Transverse colon (tissue), 4 donors: ENCODE measurements around the gene HPSE2.

Source experiments
- EP300 ChIP-seq: sonication (generic); formaldehyde crosslinking; IDR thresholded peaks from one replicate; pipeline ENCODE4 v1.6.1; 2017; ENCODE audit warnings: antibody characterized with exemption, low read depth
- POLR2A ChIP-seq: fragments of 450-650 bp; IDR thresholded peaks from one replicate; pipeline ENCODE4 v1.6.1; 2016; ENCODE audit warnings: antibody characterized with exemption, mild to moderate bottlenecking, moderate library complexity
- POLR2AphosphoS5 ChIP-seq, 3 donors: sonication (generic); formaldehyde crosslinking; IDR thresholded peaks; one replicate each; pipeline ENCODE4 v1.6.1; 2016; ENCODE audit warnings: antibody characterized with exemption in 3 of 3
- TF ChIP-seq, protein P1 (sequence below), 5 experiments: fragments of 200-600 bp in 3 of 5; fragments of 450-650 bp in 2 of 5; sonication (generic) in 3 of 5; IDR thresholded peaks; 1 replicate in 2 of 5; 2 replicates in 3 of 5; pipeline ENCODE4 v1.5.1; 2016 to 2017; ENCODE audit warnings: antibody characterized with exemption in 5 of 5, inconsistent platforms in 3 of 5, mild to moderate bottlenecking in 2 of 5, moderate library complexity in 1 of 5

DNA sequence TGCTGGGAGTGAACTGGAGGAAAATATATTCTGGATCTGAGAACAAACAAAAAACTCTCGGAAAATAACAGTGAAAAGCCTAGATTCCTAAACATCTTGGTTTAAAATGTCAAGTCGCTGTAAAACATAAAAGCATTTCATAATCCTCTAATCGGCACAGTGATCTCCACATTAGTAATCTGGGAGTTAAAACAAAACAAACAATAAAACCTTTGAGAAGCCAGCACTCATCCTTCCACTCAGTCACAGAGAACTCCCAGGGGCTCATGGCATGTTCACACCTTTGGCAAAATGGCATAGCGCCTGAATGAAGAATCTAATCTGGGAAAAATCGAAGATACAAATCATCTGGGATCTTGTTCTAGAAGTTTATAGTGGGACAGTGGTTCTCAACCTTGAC is 764.8 kb downstream of the HPSE2 start:
- TF ChIP-seq EP300 (no peak), POLR2A (no peak), POLR2AphosphoS5 (IDR thresholded peaks at IDR 0.05) (no peak)
- TF ChIP-seq, protein P1, sequence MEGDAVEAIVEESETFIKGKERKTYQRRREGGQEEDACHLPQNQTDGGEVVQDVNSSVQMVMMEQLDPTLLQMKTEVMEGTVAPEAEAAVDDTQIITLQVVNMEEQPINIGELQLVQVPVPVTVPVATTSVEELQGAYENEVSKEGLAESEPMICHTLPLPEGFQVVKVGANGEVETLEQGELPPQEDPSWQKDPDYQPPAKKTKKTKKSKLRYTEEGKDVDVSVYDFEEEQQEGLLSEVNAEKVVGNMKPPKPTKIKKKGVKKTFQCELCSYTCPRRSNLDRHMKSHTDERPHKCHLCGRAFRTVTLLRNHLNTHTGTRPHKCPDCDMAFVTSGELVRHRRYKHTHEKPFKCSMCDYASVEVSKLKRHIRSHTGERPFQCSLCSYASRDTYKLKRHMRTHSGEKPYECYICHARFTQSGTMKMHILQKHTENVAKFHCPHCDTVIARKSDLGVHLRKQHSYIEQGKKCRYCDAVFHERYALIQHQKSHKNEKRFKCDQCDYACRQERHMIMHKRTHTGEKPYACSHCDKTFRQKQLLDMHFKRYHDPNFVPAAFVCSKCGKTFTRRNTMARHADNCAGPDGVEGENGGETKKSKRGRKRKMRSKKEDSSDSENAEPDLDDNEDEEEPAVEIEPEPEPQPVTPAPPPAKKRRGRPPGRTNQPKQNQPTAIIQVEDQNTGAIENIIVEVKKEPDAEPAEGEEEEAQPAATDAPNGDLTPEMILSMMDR (IDR thresholded peaks at IDR 0.05): no peak
